HEK293 (cell line): ENCODE results near the gene DENND1A.

Experiments used
- CTCF ChIA-PET: fragments of 350-600 bp; formaldehyde crosslinking; extraction: SDS; loops from one replicate; lab custom pipeline; 2021; ENCODE audit warnings: antibody characterized with exemption; lab: Yijun Ruan, JAX
- POLR2A ChIA-PET: fragments of 300-600 bp; formaldehyde crosslinking; extraction: SDS; loops from one replicate; lab custom pipeline; 2020; ENCODE audit warnings: antibody characterized with exemption, inconsistent platforms; lab: Yijun Ruan, JAX
- H3K27ac ChIP-seq: fragments of 200-500 bp; sonication (Bioruptor generic); 2 replicates; pipeline ENCODE4 v1.5.1; 2014; ENCODE audit warnings: low read depth, low read length, control low read depth, inconsistent platforms; ENCODE audit errors: extremely low read depth
- H3K36me3 ChIP-seq, 2 experiments: fragments of 200-500 bp in 1 of 2; sonication (Bioruptor generic) in 1 of 2; 1 replicate in 1 of 2; 2 replicates in 1 of 2; pipeline ENCODE4 v1.5.1; 2014 to 2017; ENCODE audit warnings: inconsistent platforms in 2 of 2, low read length in 2 of 2; ENCODE audit not compliant: control insufficient read depth in 2 of 2, insufficient read depth in 1 of 2
- H3K4me1 ChIP-seq: fragments of 200-500 bp; sonication (Bioruptor generic); 2 replicates; pipeline ENCODE4 v1.5.1; 2014; ENCODE audit warnings: mild to moderate bottlenecking, low read length, inconsistent platforms; ENCODE audit not compliant: control insufficient read depth, insufficient read depth
- H3K4me3 ChIP-seq: 2 replicates; pipeline ENCODE4 v1.5.1; 2011; ENCODE audit warnings: low read depth, mild to moderate bottlenecking, control low read depth, low read length, moderate library complexity
- H3K9me3 ChIP-seq: fragments of 200-500 bp; sonication (Bioruptor generic); 2 replicates; pipeline ENCODE4 v1.5.1; 2014; ENCODE audit warnings: low read depth, low read length, inconsistent platforms; ENCODE audit not compliant: control insufficient read depth, insufficient read depth
- BCL11A ChIP-seq: fragments of 450-650 bp; formaldehyde crosslinking; IDR thresholded peaks from 2 replicates; pipeline ENCODE4 v1.5.1; 2016; ENCODE audit warnings: low read depth, missing biosample characterization, missing genetic modification characterization
- HOXD13 ChIP-seq: sonication (generic); formaldehyde crosslinking; IDR thresholded peaks from 2 replicates; pipeline ENCODE4 v1.8.0; 2022; ENCODE audit warnings: missing genetic modification reagents, borderline replicate concordance
- KLF10 ChIP-seq: fragments of 450-650 bp; IDR thresholded peaks from 2 replicates; pipeline ENCODE4 v1.5.1; 2018; ENCODE audit warnings: missing biosample characterization, mild to moderate bottlenecking, missing genetic modification characterization
- KLF8 ChIP-seq: fragments of 450-650 bp; formaldehyde crosslinking; IDR thresholded peaks from 2 replicates; pipeline ENCODE4 v1.5.1; 2016; ENCODE audit warnings: missing biosample characterization, missing genetic modification characterization
- KLF9 ChIP-seq: fragments of 450-650 bp; formaldehyde crosslinking; IDR thresholded peaks from 2 replicates; pipeline ENCODE4 v1.5.1; 2016; ENCODE audit warnings: missing biosample characterization, missing genetic modification characterization, low read depth
- OVOL3 ChIP-seq: fragments of 450-650 bp; formaldehyde crosslinking; IDR thresholded peaks from 2 replicates; pipeline ENCODE4 v1.5.1; 2016; ENCODE audit warnings: missing biosample characterization, missing genetic modification characterization
- REPIN1 ChIP-seq: fragments of 450-650 bp; formaldehyde crosslinking; IDR thresholded peaks from 2 replicates; pipeline ENCODE4 v1.5.1; 2017; ENCODE audit warnings: missing biosample characterization, missing genetic modification characterization, low read depth
- SALL2 ChIP-seq: fragments of 450-650 bp; formaldehyde crosslinking; IDR thresholded peaks from 2 replicates; pipeline ENCODE4 v1.5.0; 2017; ENCODE audit warnings: missing biosample characterization, mild to moderate bottlenecking, missing genetic modification characterization, borderline replicate concordance
- SCRT2 ChIP-seq: fragments of 450-650 bp; formaldehyde crosslinking; IDR thresholded peaks from 2 replicates; pipeline ENCODE4 v1.5.1; 2016; ENCODE audit warnings: missing biosample characterization, missing genetic modification characterization
- SP2 ChIP-seq: fragments of 450-650 bp; formaldehyde crosslinking; IDR thresholded peaks from 2 replicates; pipeline ENCODE4 v1.5.1; 2016; ENCODE audit warnings: missing biosample characterization, missing genetic modification characterization
- ZBTB8A ChIP-seq: fragments of 450-650 bp; formaldehyde crosslinking; IDR thresholded peaks from 2 replicates; pipeline ENCODE4 v1.5.1; 2016; ENCODE audit warnings: missing biosample characterization, missing genetic modification characterization
- ZEB2 ChIP-seq: fragments of 450-650 bp; formaldehyde crosslinking; IDR thresholded peaks from 2 replicates; pipeline ENCODE4 v1.5.1; 2016; ENCODE audit warnings: missing biosample characterization, missing genetic modification characterization
- ZFP69B ChIP-seq: fragments of 450-650 bp; formaldehyde crosslinking; IDR thresholded peaks from 2 replicates; pipeline ENCODE4 v1.5.1; 2016; ENCODE audit warnings: missing biosample characterization, missing genetic modification characterization
- ZNF138 ChIP-seq: fragments of 450-650 bp; formaldehyde crosslinking; IDR thresholded peaks from 2 replicates; pipeline ENCODE4 v1.5.1; 2016; ENCODE audit warnings: missing biosample characterization, missing genetic modification characterization, borderline replicate concordance
- ZNF140 ChIP-seq: fragments of 450-650 bp; formaldehyde crosslinking; IDR thresholded peaks from 2 replicates; pipeline ENCODE4 v1.5.1; 2016; ENCODE audit warnings: missing biosample characterization, missing genetic modification characterization
- ZNF146 ChIP-seq: fragments of 450-650 bp; formaldehyde crosslinking; IDR thresholded peaks from 2 replicates; pipeline ENCODE4 v1.5.1; 2016; ENCODE audit warnings: missing biosample characterization, missing genetic modification characterization
- ZNF157 ChIP-seq: fragments of 450-650 bp; formaldehyde crosslinking; IDR thresholded peaks from 2 replicates; pipeline ENCODE4 v1.5.1; 2016; ENCODE audit warnings: missing biosample characterization, missing genetic modification characterization
- ZNF184 ChIP-seq: fragments of 450-650 bp; IDR thresholded peaks from 2 replicates; pipeline ENCODE4 v1.5.1; 2018; ENCODE audit warnings: missing biosample characterization, mild to moderate bottlenecking, missing genetic modification characterization
- ZNF2 ChIP-seq: fragments of 450-650 bp; formaldehyde crosslinking; IDR thresholded peaks from 2 replicates; pipeline ENCODE4 v1.5.1; 2016; ENCODE audit warnings: missing biosample characterization, missing genetic modification characterization
- ZNF23 ChIP-seq: fragments of 450-650 bp; formaldehyde crosslinking; IDR thresholded peaks from 2 replicates; pipeline ENCODE4 v1.5.1; 2016; ENCODE audit warnings: missing biosample characterization, missing genetic modification characterization, borderline replicate concordance
- ZNF239 ChIP-seq: fragments of 450-650 bp; formaldehyde crosslinking; IDR thresholded peaks from 2 replicates; pipeline ENCODE4 v1.5.1; 2016; ENCODE audit warnings: missing biosample characterization, missing genetic modification characterization
- ZNF266 ChIP-seq: fragments of 450-650 bp; formaldehyde crosslinking; IDR thresholded peaks from 2 replicates; pipeline ENCODE4 v1.5.1; 2016; ENCODE audit warnings: missing biosample characterization, missing genetic modification characterization, low read depth
- ZNF302 ChIP-seq: fragments of 450-650 bp; formaldehyde crosslinking; IDR thresholded peaks from 2 replicates; pipeline ENCODE4 v1.5.1; 2016; ENCODE audit warnings: missing biosample characterization, missing genetic modification characterization, low read depth
- ZNF354C ChIP-seq: fragments of 450-650 bp; formaldehyde crosslinking; IDR thresholded peaks from 2 replicates; pipeline ENCODE4 v1.5.1; 2016; ENCODE audit warnings: missing biosample characterization, missing genetic modification characterization, low read depth, borderline replicate concordance
- ZNF394 ChIP-seq: fragments of 450-650 bp; formaldehyde crosslinking; IDR thresholded peaks from 2 replicates; pipeline ENCODE4 v1.5.1; 2016; ENCODE audit warnings: missing biosample characterization, missing genetic modification characterization, mild to moderate bottlenecking, moderate library complexity, borderline replicate concordance
- ZNF404 ChIP-seq: fragments of 450-650 bp; formaldehyde crosslinking; IDR thresholded peaks from 2 replicates; pipeline ENCODE4 v1.5.1; 2017; ENCODE audit warnings: missing biosample characterization, missing genetic modification characterization
- ZNF473 ChIP-seq: fragments of 450-650 bp; formaldehyde crosslinking; IDR thresholded peaks from 2 replicates; pipeline ENCODE4 v1.5.1; 2017; ENCODE audit warnings: missing biosample characterization, missing genetic modification characterization
- ZNF48 ChIP-seq: fragments of 450-650 bp; formaldehyde crosslinking; IDR thresholded peaks from 2 replicates; pipeline ENCODE4 v1.5.1; 2016; ENCODE audit warnings: missing biosample characterization, missing genetic modification characterization
- ZNF501 ChIP-seq: fragments of 450-650 bp; formaldehyde crosslinking; IDR thresholded peaks from 2 replicates; pipeline ENCODE4 v1.5.1; 2016; ENCODE audit warnings: missing biosample characterization, missing genetic modification characterization
- ZNF560 ChIP-seq: fragments of 450-650 bp; formaldehyde crosslinking; IDR thresholded peaks from 2 replicates; pipeline ENCODE4 v1.5.1; 2017; ENCODE audit warnings: missing biosample characterization, missing genetic modification characterization, borderline replicate concordance
- ZNF677 ChIP-seq: fragments of 450-650 bp; IDR thresholded peaks from 2 replicates; pipeline ENCODE4 v1.5.0; 2018; ENCODE audit warnings: missing biosample characterization, mild to moderate bottlenecking, missing genetic modification characterization, moderate library complexity
- ZNF701 ChIP-seq: fragments of 450-650 bp; formaldehyde crosslinking; IDR thresholded peaks from 2 replicates; pipeline ENCODE4 v1.5.1; 2016; ENCODE audit warnings: missing biosample characterization, missing genetic modification characterization
- TF ChIP-seq, protein P1 (sequence below): sonication (generic); formaldehyde crosslinking; IDR thresholded peaks from 2 replicates; pipeline ENCODE4 v1.8.1; 2022; ENCODE audit warnings: mild to moderate bottlenecking, moderate library complexity, missing genetic modification reagents

The DENND1A gene

DNA sequence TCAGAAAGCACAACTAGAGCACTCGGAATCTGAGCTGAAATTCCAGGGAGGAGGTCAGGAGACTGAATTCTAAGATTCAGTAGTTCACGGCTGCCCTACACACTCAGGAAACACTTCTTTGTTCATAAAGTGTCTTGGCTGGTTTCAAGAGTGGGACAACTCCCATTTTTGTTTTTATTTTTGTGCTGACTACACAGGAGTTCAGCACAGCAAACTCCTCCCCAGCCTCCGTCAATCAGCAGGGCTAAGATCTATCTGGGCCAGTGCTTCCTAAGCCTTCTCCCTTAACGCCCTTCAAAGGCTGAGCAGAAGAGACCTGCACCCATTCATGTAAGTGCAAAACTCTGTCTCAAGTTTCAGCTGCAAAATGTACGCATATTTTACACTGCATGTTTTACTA is 323.8 kb downstream of the DENND1A start:
- H3K36me3 ChIP-seq = no peaks in the 10 kb centered on the region
- H3K4me1 ChIP-seq = no peaks in the 10 kb centered on the region
- H3K4me3 ChIP-seq = no peak overlapping the region
- TF ChIP-seq KLF9 (tag by site-specific recombination) (no peak), ZNF701 (tag by site-specific recombination) (no peak), ZFP69B (tag by site-specific recombination) (no peak), ZNF302 (tag by site-specific recombination) (no peak), OVOL3 (tag by site-specific recombination) (no peak), SALL2 (tag by site-specific recombination) (no peak), KLF8 (no peak), ZEB2 (tag by site-specific recombination) (no peak)
- TF ChIP-seq, protein P1, sequence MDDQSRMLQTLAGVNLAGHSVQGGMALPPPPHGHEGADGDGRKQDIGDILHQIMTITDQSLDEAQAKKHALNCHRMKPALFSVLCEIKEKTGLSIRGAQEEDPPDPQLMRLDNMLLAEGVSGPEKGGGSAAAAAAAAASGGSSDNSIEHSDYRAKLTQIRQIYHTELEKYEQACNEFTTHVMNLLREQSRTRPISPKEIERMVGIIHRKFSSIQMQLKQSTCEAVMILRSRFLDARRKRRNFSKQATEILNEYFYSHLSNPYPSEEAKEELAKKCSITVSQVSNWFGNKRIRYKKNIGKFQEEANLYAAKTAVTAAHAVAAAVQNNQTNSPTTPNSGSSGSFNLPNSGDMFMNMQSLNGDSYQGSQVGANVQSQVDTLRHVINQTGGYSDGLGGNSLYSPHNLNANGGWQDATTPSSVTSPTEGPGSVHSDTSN (CRISPR knock-in tag) = no peak
- no peaks in the 10 kb centered on the region for H3K9me3 ChIP-seq
- H3K27ac ChIP-seq = no peak overlapping the region
- ChIA-PET POLR2A (no interaction called here), CTCF (interaction anchor here (1.3 kb wide), 1 partner anchor 8 kb away, joined by 7 read pairs; no protein-coding TSS in a partner anchor)

DNA sequence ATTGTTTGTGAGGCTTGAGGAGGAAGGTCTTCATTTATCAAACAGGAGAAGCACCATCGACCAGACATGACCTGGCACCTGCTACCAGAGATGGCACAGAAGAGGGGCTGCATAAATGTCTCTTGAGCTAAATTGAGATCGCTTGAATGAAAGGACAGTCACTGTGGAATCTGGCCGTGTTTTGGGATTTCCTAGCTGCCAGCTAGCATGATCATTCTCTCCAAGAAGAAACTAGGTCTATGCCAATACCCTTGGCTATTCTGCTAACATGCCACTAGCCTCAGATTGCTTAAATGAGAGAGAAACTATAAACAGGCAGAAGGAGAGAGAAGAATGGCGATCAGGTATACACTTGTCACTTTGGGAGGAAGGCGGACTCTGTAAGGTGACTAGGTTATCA is 324.6 kb downstream of the DENND1A start:
- Histone ChIP-seq H3K9me3 (no peaks in the 10 kb centered on the region), H3K4me3 (no peak overlapping the region), H3K36me3 (no peaks in the 10 kb centered on the region), H3K4me1 (no peaks in the 10 kb centered on the region), H3K27ac (no peak overlapping the region)
- ChIA-PET CTCF (no interaction called here), POLR2A (no interaction called here)
- no peak for TF ChIP-seq ZNF23

DNA sequence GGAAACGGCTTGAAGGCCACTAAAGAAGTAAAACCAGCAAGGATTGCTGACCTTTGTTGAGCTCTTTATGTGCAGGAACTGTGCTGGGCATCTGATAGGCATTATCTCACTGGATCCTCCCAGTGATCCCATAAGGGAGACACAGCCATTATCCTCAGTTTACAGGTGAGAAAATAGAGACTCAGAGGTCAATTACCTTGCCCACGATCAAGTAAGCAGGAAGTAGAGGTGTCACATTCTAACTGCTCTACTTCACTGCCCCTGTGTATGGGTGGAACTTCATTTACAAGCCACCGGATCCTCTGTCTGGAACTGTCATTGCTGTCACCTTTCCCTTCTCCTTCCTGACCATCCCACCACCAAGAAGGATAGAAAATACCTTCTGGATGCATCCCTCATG is 325.1 kb downstream of the DENND1A start:
- Histone ChIP-seq H3K9me3 (no peaks in the 10 kb centered on the region), H3K36me3 (no peaks in the 10 kb centered on the region), H3K4me3 (no peak overlapping the region), H3K4me1 (no peaks in the 10 kb centered on the region), H3K27ac (no peak overlapping the region)
- ChIA-PET CTCF (no interaction called here), POLR2A (no interaction called here)
- no peak for TF ChIP-seq ZNF394 (tag by site-specific recombination)
- no peak for TF ChIP-seq ZNF157 (tag by site-specific recombination)
- TF ChIP-seq BCL11A (tag by site-specific recombination) = no peak
- TF ChIP-seq ZFP69B (tag by site-specific recombination) = no peak
- TF ChIP-seq ZNF404 (tag by site-specific recombination) = no peak
- TF ChIP-seq ZNF354C (tag by site-specific recombination) = no peak

DNA sequence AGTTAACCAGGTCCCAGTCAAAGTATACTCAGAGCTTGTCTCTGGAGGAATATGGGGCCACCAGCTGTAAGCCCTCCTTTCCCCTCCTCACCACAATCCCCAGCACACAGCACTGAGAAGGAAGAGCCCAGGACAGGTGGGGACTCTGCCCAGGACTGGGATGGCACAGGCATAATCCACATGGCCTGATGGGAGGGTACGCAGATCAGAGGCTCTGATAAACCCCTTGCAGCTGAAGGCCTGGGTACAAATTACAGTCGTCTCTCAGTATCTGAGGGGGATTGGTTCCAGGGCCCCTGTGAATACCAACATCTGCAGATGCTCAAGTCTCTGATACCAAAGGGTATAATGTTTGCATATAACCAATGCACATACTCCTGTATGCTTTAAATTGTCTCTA is 328.1 kb downstream of the DENND1A start:
- H3K9me3 ChIP-seq = no peaks in the 10 kb centered on the region
- CTCF ChIA-PET = no interaction called here
- H3K4me3 ChIP-seq = no peak overlapping the region
- no peak overlapping the region for H3K27ac ChIP-seq
- POLR2A ChIA-PET = no interaction called here
- no peak for TF ChIP-seq ZNF146 (tag by site-specific recombination)
- no peak for TF ChIP-seq KLF10 (tag by site-specific recombination)
- TF ChIP-seq ZNF138 (tag by site-specific recombination) = no peak
- no peak for TF ChIP-seq SP2 (tag by site-specific recombination)
- no peak for TF ChIP-seq ZNF140 (tag by site-specific recombination)
- no peak for TF ChIP-seq ZNF48 (tag by site-specific recombination)
- TF ChIP-seq ZNF560 (tag by site-specific recombination) = no peak
- TF ChIP-seq HOXD13 = no peak
- TF ChIP-seq ZNF184 = no peak
- no peak for TF ChIP-seq REPIN1 (tag by site-specific recombination)
- no peak for TF ChIP-seq ZBTB8A (tag by site-specific recombination)
- no peak for TF ChIP-seq ZNF2 (tag by site-specific recombination)
- no peak for TF ChIP-seq ZNF677 (tag by site-specific recombination)
- TF ChIP-seq ZNF239 (tag by site-specific recombination) = no peak
- no peak for TF ChIP-seq ZNF473 (tag by site-specific recombination)
- TF ChIP-seq ZNF266 (tag by site-specific recombination) = no peak
- TF ChIP-seq ZNF501 = no peak
- TF ChIP-seq ZNF701 (tag by site-specific recombination) = no peak
- TF ChIP-seq SCRT2 (tag by site-specific recombination) = no peak
- no peaks in the 10 kb centered on the region for H3K36me3 ChIP-seq
- H3K4me1 ChIP-seq = no peaks in the 10 kb centered on the region; the same call in 1 of the 2 replicates
